ENCODE measurements around the gene MEOX1. TPM values are rescaled to one million over a fixed set of nuclear protein-coding genes. Genes with fewer than 3 reads are reported as not detected.

MEOX1 gene
- total RNA-seq, 1 donor from 2014 or later = 11.1 TPM

DNA sequence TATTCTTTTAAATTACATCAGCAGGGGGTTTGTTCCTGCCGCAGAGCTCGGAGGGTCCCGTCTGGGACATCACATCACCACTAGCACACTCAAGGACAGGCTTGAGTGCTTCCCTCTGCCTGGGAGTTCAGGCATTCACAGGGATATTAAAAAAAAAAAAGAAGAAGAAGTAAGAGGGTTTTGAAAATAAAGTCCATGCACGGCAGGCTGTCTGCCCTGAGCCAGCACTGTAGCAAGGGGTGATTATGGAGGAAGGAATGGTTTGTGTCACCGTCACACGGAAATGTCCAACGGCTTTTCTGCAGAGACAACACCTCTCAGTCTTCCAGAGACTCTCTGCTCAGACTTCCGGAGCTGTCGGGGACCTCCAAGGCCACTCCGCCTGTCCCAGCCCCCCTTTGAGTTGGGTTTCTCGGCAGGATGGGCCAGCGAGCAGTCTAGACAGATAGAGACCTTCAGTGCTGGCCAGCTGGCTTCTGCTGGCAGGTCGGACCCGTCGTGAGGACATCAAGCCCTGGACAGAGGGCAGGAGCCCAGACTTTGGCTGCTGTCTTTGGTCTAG lies 33.6 kb downstream of the MEOX1 start:
- DNase-seq (peak; percentile 49), ATAC-seq (peak; percentile 81)
- intact Hi-C loops (cut with micrococcal nuclease) = no loop called here

DNA sequence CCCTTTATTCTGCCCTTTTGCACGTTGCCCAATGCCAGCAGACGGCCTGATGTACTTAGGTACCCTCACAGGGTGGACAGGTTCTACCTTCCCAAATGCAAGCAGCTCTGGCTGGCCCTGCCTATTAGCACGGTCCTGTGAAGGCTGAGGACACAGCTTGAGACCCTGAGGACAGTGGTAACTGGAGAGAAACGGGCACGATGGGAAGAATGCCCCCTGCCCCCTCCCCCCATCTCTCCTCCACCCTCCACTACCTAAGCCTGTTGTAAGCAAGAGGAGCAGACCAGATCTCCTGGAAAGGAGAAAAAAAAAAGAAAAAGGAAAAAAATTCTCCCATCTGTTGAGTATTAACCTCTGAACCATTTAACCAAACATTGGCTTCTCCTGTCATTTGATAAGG lies 34.1 kb downstream of the MEOX1 start:
- ATAC-seq = no peak
- no peak for DNase-seq
- intact Hi-C loops (cut with micrococcal nuclease) = no loop called here

- DNase-seq = no peak
- intact Hi-C loops (cut with micrococcal nuclease) = no loop called here
- no peak for ATAC-seq
Observed at GRCh38 chr17:43626023-43626422, 35.7 kb downstream of the MEOX1 start.

DNA sequence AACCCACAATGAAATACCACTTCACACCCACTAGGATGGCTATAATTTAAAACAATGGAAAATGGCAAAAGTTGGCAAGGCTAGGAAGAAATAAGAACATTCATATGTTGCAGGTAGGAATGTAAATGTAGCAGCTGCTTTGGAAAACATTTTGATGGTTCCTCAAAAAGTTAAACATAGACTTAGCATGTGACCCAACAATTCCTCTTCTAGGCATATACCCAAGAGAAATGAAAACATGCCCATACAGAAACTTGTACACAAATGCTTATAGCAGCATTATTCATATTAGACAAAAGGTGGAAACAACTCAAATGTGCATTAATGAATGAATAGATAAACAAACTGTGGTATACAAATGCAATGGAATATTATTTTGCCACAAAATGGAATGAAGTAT lies 36.1 kb downstream of the MEOX1 start:
- intact Hi-C loops (cut with micrococcal nuclease) = no loop called here
- DNase-seq = no peak
- no peak for ATAC-seq

DNA sequence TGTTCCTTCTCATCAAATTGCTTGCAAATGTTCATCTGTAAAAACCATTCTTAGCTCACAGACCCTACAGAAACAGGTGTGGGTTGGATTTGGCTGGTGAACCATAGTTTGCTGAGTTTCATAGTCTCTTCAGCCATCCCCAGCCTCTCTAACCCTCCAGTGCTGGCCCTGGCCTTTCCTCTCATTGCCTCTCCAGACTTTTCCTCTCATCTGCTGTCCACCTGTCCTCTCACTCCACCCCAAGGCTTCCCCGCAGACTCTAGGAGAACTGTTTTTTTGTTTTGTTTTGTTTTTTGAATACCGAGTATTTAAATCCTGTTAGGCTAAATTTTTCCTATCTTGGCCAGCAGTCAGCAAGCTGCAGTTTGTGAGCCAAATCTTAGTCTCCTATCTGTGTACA lies 41.1 kb downstream of the MEOX1 start:
- ATAC-seq (no peak), DNase-seq (no peak)
- intact Hi-C loops (cut with micrococcal nuclease) = no loop called here

- ATAC-seq = no peak
- intact Hi-C loops (cut with micrococcal nuclease) = no loop called here
- DNase-seq = no peak
Observed at GRCh38 chr17:43620147-43620546, 41.6 kb downstream of the MEOX1 start.

GRCh38 chr17:43619705-43620104 lies 42.0 kb downstream of the MEOX1 start:
- intact Hi-C loops (cut with micrococcal nuclease) = no loop called here
- DNase-seq = no peak
- no peak for ATAC-seq

GRCh38 chr17:43618276-43618675 lies 43.4 kb downstream of the MEOX1 start:
- no peak for ATAC-seq
- no peak for DNase-seq
- intact Hi-C loops (cut with micrococcal nuclease) = no loop called here

DNA sequence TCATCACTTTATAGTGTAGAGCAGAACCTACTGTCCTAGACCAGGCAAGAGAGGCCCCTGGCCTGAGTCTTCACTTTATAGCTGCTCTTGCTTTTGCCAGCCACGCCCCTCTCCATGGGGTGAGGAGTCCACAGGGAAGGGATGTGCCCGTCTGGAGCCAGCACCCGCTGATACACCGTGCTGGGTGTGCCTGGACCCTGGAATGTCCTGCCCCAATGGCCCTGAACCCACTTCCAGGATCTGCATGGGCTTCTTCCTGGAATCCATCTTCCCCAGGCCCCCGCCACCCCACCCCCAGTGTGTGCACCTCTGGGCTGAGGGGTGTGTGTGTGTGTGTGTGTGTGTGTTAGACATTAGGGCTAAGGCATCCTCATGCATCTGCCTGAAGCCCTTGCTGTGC lies 44.9 kb downstream of the MEOX1 start:
- ATAC-seq (no peak), DNase-seq (no peak)
- intact Hi-C loops (cut with micrococcal nuclease) = no loop called here

- no peak for DNase-seq
- intact Hi-C loops (cut with micrococcal nuclease) = no loop called here
- no peak for ATAC-seq
Observed at GRCh38 chr17:43616421-43616820, 45.3 kb downstream of the MEOX1 start.

GRCh38 chr17:43616029-43616351 lies 45.7 kb downstream of the MEOX1 start:
- ATAC-seq (no peak), DNase-seq (no peak)
- intact Hi-C loops (cut with micrococcal nuclease) = no loop called here

GRCh38 chr17:43615330-43616028 lies 46.2 kb downstream of the MEOX1 start:
- no peak for ATAC-seq
- intact Hi-C loops (cut with micrococcal nuclease) = no loop called here

GRCh38 chr17:43614561-43614960 lies 47.2 kb downstream of the MEOX1 start:
- ATAC-seq (no peak), DNase-seq (no peak)
- intact Hi-C loops (cut with micrococcal nuclease) = no loop called here

More at GRCh38 chr17:43615330-43616028, 46.2 kb downstream of the MEOX1 start:
- DNase-seq = no peak

GRCh38 chr17:43613917-43614316 lies 47.8 kb downstream of the MEOX1 start:
- no peak for DNase-seq
- intact Hi-C loops (cut with micrococcal nuclease) = no loop called here

DNA sequence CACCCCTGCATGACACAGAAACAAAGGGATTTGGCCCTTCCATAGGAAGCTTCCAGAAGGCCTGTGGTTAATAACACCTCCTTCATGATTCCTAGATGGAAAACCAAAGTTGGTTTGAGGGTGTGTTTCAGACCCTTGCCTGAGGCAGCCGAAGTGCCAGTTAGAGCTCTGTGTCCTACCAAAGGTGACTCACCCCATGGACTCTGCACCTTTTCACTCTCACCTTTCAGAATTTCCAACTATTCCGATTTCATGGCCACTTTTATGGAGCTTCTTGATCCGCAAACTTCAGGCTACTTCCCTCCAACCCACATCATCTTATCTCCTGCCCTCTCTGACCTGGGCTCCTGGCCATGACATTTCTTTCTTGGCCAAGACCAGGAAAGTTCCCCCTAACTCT lies 49.2 kb downstream of the MEOX1 start:
- ATAC-seq (no peak), DNase-seq (no peak)
- intact Hi-C loops (cut with micrococcal nuclease) = no loop called here

More at GRCh38 chr17:43613917-43614316, 47.8 kb downstream of the MEOX1 start:
- ATAC-seq = no peak

DNA sequence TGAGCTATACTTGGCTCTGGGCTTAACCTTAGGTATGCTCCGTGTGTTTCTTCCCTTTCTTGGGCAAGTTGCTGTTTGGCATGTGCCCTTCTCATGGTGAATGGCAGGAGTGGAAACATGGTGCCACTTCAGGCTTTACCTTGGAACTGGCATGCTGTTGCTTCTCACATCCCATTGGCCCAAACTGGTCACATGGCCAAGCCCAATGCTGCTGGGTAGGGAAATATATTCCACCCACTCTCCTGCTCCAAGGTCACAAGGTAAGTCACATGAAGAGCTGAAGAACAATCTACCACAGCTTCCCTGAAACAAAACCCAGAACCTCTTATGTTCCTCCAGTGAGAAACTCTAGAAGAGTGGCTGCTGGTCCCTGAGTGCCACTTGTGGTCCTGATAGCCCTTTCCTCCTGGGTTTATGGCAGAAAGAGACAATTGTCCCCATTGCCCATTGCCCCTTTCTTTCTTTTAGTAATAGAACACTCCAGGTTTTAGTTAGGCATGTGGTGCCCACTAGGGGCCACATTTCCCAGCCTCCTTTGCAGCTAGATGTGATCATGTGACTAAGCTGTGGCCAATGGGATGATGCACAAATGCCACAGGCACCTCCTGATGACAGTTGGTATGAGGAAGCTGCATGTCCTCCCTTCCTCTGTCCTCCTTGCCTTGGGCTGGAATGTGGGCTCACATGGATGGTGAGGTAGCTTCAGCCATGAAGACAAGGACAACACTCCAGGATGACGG lies 50.3 kb downstream of the MEOX1 start:
- intact Hi-C loops (cut with micrococcal nuclease) = no loop called here
- DNase-seq (no peak), ATAC-seq (no peak)

GRCh38 chr17:43609613-43610385 lies 51.9 kb downstream of the MEOX1 start:
- intact Hi-C loops (cut with micrococcal nuclease) = no loop called here
- ATAC-seq (no peak), DNase-seq (no peak)

DNA sequence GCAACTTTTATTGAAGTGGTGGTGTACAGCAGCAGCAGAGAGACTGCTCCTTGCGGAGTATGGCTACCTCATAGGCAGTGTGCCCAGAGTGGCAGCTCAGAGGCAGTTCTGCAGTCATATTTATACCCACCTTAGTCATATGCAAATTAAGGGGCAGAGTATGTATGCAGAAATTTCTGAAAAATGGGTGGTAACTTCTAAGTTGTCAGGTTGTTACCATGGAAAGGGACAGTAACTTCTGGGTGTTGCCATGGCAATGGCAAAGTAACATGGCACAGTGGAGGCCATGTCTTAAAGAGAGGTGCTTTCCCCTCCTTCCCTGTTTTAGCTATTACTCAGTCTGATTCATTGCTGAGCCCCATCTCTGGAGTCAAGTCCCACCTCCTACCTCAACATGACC lies 53.4 kb downstream of the MEOX1 start:
- ATAC-seq (no peak), DNase-seq (no peak)
- intact Hi-C loops (cut with micrococcal nuclease) = no loop called here

DNA sequence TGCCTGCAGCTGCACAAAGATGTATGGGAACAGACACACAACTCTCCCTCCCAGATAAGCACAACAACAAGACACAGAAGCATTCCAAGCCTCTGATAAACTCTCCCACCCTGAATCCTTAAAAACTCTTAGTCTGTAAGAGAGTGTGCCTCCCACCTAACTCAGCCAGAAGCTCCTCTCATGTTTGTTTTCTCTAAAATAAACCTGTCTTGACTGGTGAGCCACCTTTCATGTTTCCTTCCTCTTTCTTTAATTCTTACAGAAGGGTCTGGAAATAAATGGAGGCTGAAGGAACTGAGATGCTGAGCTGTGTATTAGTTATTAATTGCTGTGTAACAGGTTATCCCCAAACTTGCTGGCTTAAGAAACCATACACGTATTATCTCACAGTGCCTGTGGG lies 57.2 kb downstream of the MEOX1 start:
- intact Hi-C loops (cut with micrococcal nuclease) = no loop called here
- DNase-seq (no peak), ATAC-seq (no peak)

GRCh38 chr17:43603321-43603720 lies 58.4 kb downstream of the MEOX1 start:
- ATAC-seq (no peak), DNase-seq (no peak)
- intact Hi-C loops (cut with micrococcal nuclease) = no loop called here
